ENCODE results near the gene DGUOK. TPM values are rescaled to one million over a fixed set of nuclear protein-coding genes. Genes with fewer than 3 reads are reported as not detected.

The DGUOK gene
- total and polyA plus RNA-seq, 4 donors: 19.6 to 49.7 (median 28.3) TPM

GRCh38 chr2:73918856-73919255 lies 7.8 kb upstream of the DGUOK start:
- Histone ChIP-seq H3K36me3 (ENCODE audit: control insufficient read depth in 4 of 4, insufficient read depth in 3 of 4, low read depth in 1 of 4, low read length in 3 of 4) (no peaks in the 10 kb centered on the region), H3K27ac (ENCODE audit: low read depth in 1 of 2, low read length in 2 of 2) (no peak overlapping the region), H3K4me1 (ENCODE audit: control insufficient read depth in 4 of 4, insufficient read depth in 4 of 4, low read length in 3 of 4) (no peaks in the 10 kb centered on the region), H3K9ac (ENCODE audit: low read depth in 1 of 2, low read length in 2 of 2) (no peak overlapping the region), H3K9me3 (ENCODE audit: control insufficient read depth in 4 of 4, low read length in 3 of 4) (no peaks in the 10 kb centered on the region), H3K27me3 (ENCODE audit: control insufficient read depth in 4 of 4, insufficient read depth in 4 of 4, low read length in 3 of 4) (peaks cover 0 to 3% (median 1%) of the 10 kb centered on the region in 4 donors), H3K4me3 (ENCODE audit: low read depth in 1 of 3, low read length in 3 of 3) (no peak overlapping the region)
- no peak for DNase-seq (ENCODE audit: low spot score)
- TF ChIP-seq RAD21 (IDR thresholded peaks at IDR 0.05) (no peak), HNF4A (conservative IDR thresholded peaks at IDR 0.05) (no peak), FOXA1 (IDR thresholded peaks at IDR 0.05) (no peak), GABPA (IDR thresholded peaks at IDR 0.05 in 1 of 2, conservative IDR thresholded peaks at IDR 0.05 in 1 of 2) (no peak), TAF1 (conservative IDR thresholded peaks at IDR 0.05) (no peak), REST (IDR thresholded peaks at IDR 0.05) (no peak), ATF3 (IDR thresholded peaks at IDR 0.05) (no peak), MAX (IDR thresholded peaks at IDR 0.05) (no peak), JUND (IDR thresholded peaks at IDR 0.05) (no peak), YY1 (IDR thresholded peaks at IDR 0.05) (no peak), HNF4G (IDR thresholded peaks at IDR 0.05) (no peak), RXRA (IDR thresholded peaks at IDR 0.05) (no peak), FOXA2 (IDR thresholded peaks at IDR 0.05) (no peak), CTCF (IDR thresholded peaks at IDR 0.05; ENCODE audit: low read depth, low read length, missing input control) (no peak), EGR1 (IDR thresholded peaks at IDR 0.05; ENCODE audit: low read depth in 2 of 2) (no peak), NR2F2 (IDR thresholded peaks at IDR 0.05) (no peak), SP1 (IDR thresholded peaks at IDR 0.05) (no peak)
- WGBS: 86% methylated on average over 3 of the region's 3 CpGs

GRCh38 chr2:73919596-73920228 lies 7.0 kb upstream of the DGUOK start:
- no peaks in the 10 kb centered on the region for H3K36me3 ChIP-seq (ENCODE audit: control insufficient read depth in 4 of 4, insufficient read depth in 3 of 4, low read depth in 1 of 4, low read length in 3 of 4)
- DNase-seq (ENCODE audit: low spot score): no peak
- no peak overlapping the region for H3K9ac ChIP-seq (ENCODE audit: low read depth in 1 of 2, low read length in 2 of 2)
- WGBS: 87% methylated on average over 7 of the region's 7 CpGs
- H3K9me3 ChIP-seq (ENCODE audit: control insufficient read depth in 4 of 4, low read length in 3 of 4): no peaks in the 10 kb centered on the region
- TF ChIP-seq CTCF (IDR thresholded peaks at IDR 0.05; ENCODE audit: low read depth, low read length, missing input control) (no peak), JUND (IDR thresholded peaks at IDR 0.05) (no peak), GABPA (IDR thresholded peaks at IDR 0.05 in 1 of 2, conservative IDR thresholded peaks at IDR 0.05 in 1 of 2) (no peak), NR2F2 (IDR thresholded peaks at IDR 0.05) (no peak), RXRA (IDR thresholded peaks at IDR 0.05) (no peak), FOXA2 (IDR thresholded peaks at IDR 0.05) (no peak), MAX (IDR thresholded peaks at IDR 0.05) (no peak), ATF3 (IDR thresholded peaks at IDR 0.05) (no peak), RAD21 (IDR thresholded peaks at IDR 0.05) (no peak)
- no peak overlapping the region for H3K4me3 ChIP-seq (ENCODE audit: low read depth in 1 of 3, low read length in 3 of 3)
- no peaks in the 10 kb centered on the region for H3K4me1 ChIP-seq (ENCODE audit: control insufficient read depth in 4 of 4, insufficient read depth in 4 of 4, low read length in 3 of 4)
- no peak overlapping the region for H3K27ac ChIP-seq (ENCODE audit: low read depth in 1 of 2, low read length in 2 of 2)
- H3K27me3 ChIP-seq (ENCODE audit: control insufficient read depth in 4 of 4, insufficient read depth in 4 of 4, low read length in 3 of 4): peaks cover 0 to 3% (median 1%) of the 10 kb centered on the region in 4 donors

All from liver (tissue), 9 donors.